Fibroblast of pulmonary artery (primary cell): ENCODE measurements around the gene DOCK3.
"Not testable (repeated sequence)": the region's sequence is repeated elsewhere in the genome, so short reads cannot be mapped to it uniquely, and the experiment has no call there.

Experiments
- DNase-seq: peaks from one replicate; pipeline ENCODE4 v3.0.0-alpha.2; 2010; ENCODE audit warnings: low read depth
- H3K4me3 ChIP-seq: replicated peaks from 2 replicates; pipeline ENCODE4 v1.5.1; 2011; ENCODE audit warnings: low read depth, mild to moderate bottlenecking, control low read depth, low read length, moderate library complexity
- CTCF ChIP-seq: IDR thresholded peaks from 2 replicates; pipeline ENCODE4 v1.5.1; 2011; ENCODE audit warnings: mild to moderate bottlenecking, control low read depth, low read length, inconsistent platforms; ENCODE audit errors: missing control alignments

DOCK3 gene

GRCh38 chr3:51173518-51174271 lies 499.0 kb downstream of the DOCK3 start:
- TF ChIP-seq CTCF: no peak
- no peak overlapping the region for H3K4me3 ChIP-seq
- DNase-seq: no peak

- H3K4me3 ChIP-seq: no peak overlapping the region
- no peak for TF ChIP-seq CTCF
- DNase-seq: no peak
Observed at GRCh38 chr3:51176923-51177322, 502.2 kb downstream of the DOCK3 start.

- DNase-seq, H3K4me3 ChIP-seq: not testable (repeated sequence)
Observed at GRCh38 chr3:51186446-51186845, 511.7 kb downstream of the DOCK3 start.

GRCh38 chr3:51190199-51190598 lies 515.5 kb downstream of the DOCK3 start:
- H3K4me3 ChIP-seq: no peak overlapping the region
- TF ChIP-seq CTCF: no peak
- DNase-seq: no peak

- H3K4me3 ChIP-seq: no peak overlapping the region
- DNase-seq: no peak
- TF ChIP-seq CTCF: no peak
Observed at GRCh38 chr3:51190827-51191226, 516.1 kb downstream of the DOCK3 start.

GRCh38 chr3:51191768-51192167 lies 517.0 kb downstream of the DOCK3 start:
- DNase-seq: no peak
- TF ChIP-seq CTCF: no peak
- H3K4me3 ChIP-seq: no peak overlapping the region

- no peak for TF ChIP-seq CTCF
- DNase-seq: no peak
- no peak overlapping the region for H3K4me3 ChIP-seq
Observed at GRCh38 chr3:51198477-51198876, 523.8 kb downstream of the DOCK3 start.

GRCh38 chr3:51199296-51199695 lies 524.6 kb downstream of the DOCK3 start:
- not testable (repeated sequence) for H3K4me3 ChIP-seq

More at GRCh38 chr3:51199296-51199695, 524.6 kb downstream of the DOCK3 start:
- not testable (repeated sequence) for DNase-seq
